Parathyroid adenoma (tissue), 2 donors: ENCODE data around the gene PIN1.

Experiments used
- H2AFZ ChIP-seq: fragments of 300-600 bp; sonication (generic); one replicate; pipeline ENCODE4 v1.7.0; 2017; ENCODE audit warnings: antibody characterized with exemption, mild to moderate bottlenecking
- H3K27ac ChIP-seq: fragments of 300-600 bp; sonication (generic); one replicate; pipeline ENCODE4 v1.7.0; 2017
- H3K27me3 ChIP-seq: fragments of 300-600 bp; sonication (generic); one replicate; pipeline ENCODE4 v1.7.0; 2017; ENCODE audit warnings: low read length; ENCODE audit not compliant: control insufficient read depth, insufficient read depth
- H3K36me3 ChIP-seq: fragments of 300-600 bp; sonication (generic); one replicate; pipeline ENCODE4 v1.7.0; 2017; ENCODE audit warnings: low read length; ENCODE audit not compliant: control insufficient read depth, insufficient read depth
- H3K4me1 ChIP-seq: fragments of 300-600 bp; sonication (generic); one replicate; pipeline ENCODE4 v1.7.0; 2017; ENCODE audit warnings: control low read depth
- H3K4me2 ChIP-seq: fragments of 300-600 bp; sonication (generic); one replicate; pipeline ENCODE4 v1.7.0; 2017; ENCODE audit warnings: low read length
- H3K4me3 ChIP-seq: fragments of 300-600 bp; sonication (generic); one replicate; pipeline ENCODE4 v1.7.0; 2017; ENCODE audit warnings: low read depth, low read length
- H3K79me2 ChIP-seq: fragments of 300-600 bp; sonication (generic); one replicate; pipeline ENCODE4 v1.7.0; 2017; ENCODE audit warnings: control low read depth
- H3K9ac ChIP-seq: fragments of 300-600 bp; sonication (generic); one replicate; pipeline ENCODE4 v1.7.0; 2017; ENCODE audit warnings: mild to moderate bottlenecking
- H3K9me3 ChIP-seq: fragments of 300-600 bp; sonication (generic); one replicate; pipeline ENCODE4 v1.7.0; 2017; ENCODE audit warnings: low read length; ENCODE audit not compliant: control insufficient read depth
- CTCF ChIP-seq: fragments of 300-600 bp; sonication (generic); IDR thresholded peaks from one replicate; pipeline ENCODE4 v1.7.0; 2017; ENCODE audit warnings: antibody characterized with exemption, mild to moderate bottlenecking
- donor health status: primary hyperparathyroidism.

Gene PIN1

GRCh38 chr19:9806803-9807202 lies 28.3 kb upstream of the PIN1 start:
- H3K36me3 ChIP-seq, result no peaks in the 10 kb centered on the region
- no peak overlapping the region for H3K9ac ChIP-seq
- H3K79me2 ChIP-seq, result no peaks in the 10 kb centered on the region
- H3K9me3 ChIP-seq, result no peaks in the 10 kb centered on the region
- no peak overlapping the region for H3K4me3 ChIP-seq
- no peaks in the 10 kb centered on the region for H3K4me1 ChIP-seq
- H3K27me3 ChIP-seq, result no peaks in the 10 kb centered on the region
- no peak overlapping the region for H2AFZ ChIP-seq
- H3K27ac ChIP-seq, result no peak overlapping the region
- H3K4me2 ChIP-seq, result no peak overlapping the region
- TF ChIP-seq CTCF, result no peak

- no peaks in the 10 kb centered on the region for H3K36me3 ChIP-seq
- H3K79me2 ChIP-seq, result peaks cover 2% of the 10 kb centered on the region
- no peaks in the 10 kb centered on the region for H3K27me3 ChIP-seq
Observed at GRCh38 chr19:9808855-9809824, 26.0 kb upstream of the PIN1 start.

GRCh38 chr19:9811139-9811538 lies 24.0 kb upstream of the PIN1 start:
- TF ChIP-seq CTCF, result no peak
- Histone ChIP-seq H3K4me2 (no peak overlapping the region), H3K4me3 (no peak overlapping the region), H3K36me3 (no peaks in the 10 kb centered on the region), H3K27me3 (no peaks in the 10 kb centered on the region), H3K79me2 (peaks cover 5% of the 10 kb centered on the region), H3K9ac (no peak overlapping the region), H3K27ac (no peak overlapping the region), H3K4me1 (no peaks in the 10 kb centered on the region), H2AFZ (no peak overlapping the region), H3K9me3 (no peaks in the 10 kb centered on the region)

More at GRCh38 chr19:9808855-9809824, 26.0 kb upstream of the PIN1 start:
- H3K9me3 ChIP-seq, result no peaks in the 10 kb centered on the region
- no peak overlapping the region for H3K4me3 ChIP-seq
- H2AFZ ChIP-seq, result no peak overlapping the region
- H3K4me2 ChIP-seq, result no peak overlapping the region
- no peak overlapping the region for H3K9ac ChIP-seq
- no peaks in the 10 kb centered on the region for H3K4me1 ChIP-seq
- no peak for TF ChIP-seq CTCF
- H3K27ac ChIP-seq, result no peak overlapping the region

GRCh38 chr19:9818175-9818733 lies 16.9 kb upstream of the PIN1 start:
- TF ChIP-seq CTCF, result no peak
- peak overlapping the region; percentile 86 for H2AFZ ChIP-seq

More at GRCh38 chr19:9818175-9818733, 16.9 kb upstream of the PIN1 start:
- Histone ChIP-seq H3K79me2 (peaks cover 8% of the 10 kb centered on the region), H3K27ac (peak overlapping the region; percentile 93), H3K9me3 (no peaks in the 10 kb centered on the region), H3K27me3 (no peaks in the 10 kb centered on the region), H3K4me3 (peak overlapping the region; percentile 97), H3K9ac (peak overlapping the region; percentile 73), H3K4me2 (peak overlapping the region; percentile 94), H3K4me1 (no peaks in the 10 kb centered on the region), H3K36me3 (no peaks in the 10 kb centered on the region)
